GM12878 (cell line): ENCODE measurements around the gene BMP8B. TPM values are rescaled to one million over a fixed set of nuclear protein-coding genes. Genes with fewer than 3 reads are reported as not detected.

Experiments
- E2F4 ChIP-seq: IDR thresholded peaks from 2 replicates; pipeline ENCODE4 v1.6.1; 2012; ENCODE audit warnings: low read depth, low read length, improper control_type of control experiment
- EP300 ChIP-seq, 2 experiments: fragments of 150-350 bp in 1 of 2; IDR thresholded peaks; 2 replicates each; pipeline ENCODE4 v1.6.1; 2011 to 2012; ENCODE audit warnings: low read depth in 2 of 2, low read length in 2 of 2, borderline replicate concordance in 1 of 2, improper control_type of control experiment in 1 of 2, inconsistent platforms in 1 of 2; ENCODE audit not compliant: control insufficient read depth in 1 of 2
- RFX5 ChIP-seq: IDR thresholded peaks from 2 replicates; pipeline ENCODE4 v1.6.1; 2011; ENCODE audit warnings: low read depth, low read length, improper control_type of control experiment
- STAT3 ChIP-seq: IDR thresholded peaks from 2 replicates; pipeline ENCODE4 v1.6.1; 2011; ENCODE audit warnings: low read depth, low read length, improper control_type of control experiment
- TCF3 ChIP-seq: IDR thresholded peaks from 2 replicates; pipeline ENCODE4 v1.6.1; 2012; ENCODE audit warnings: low read depth, mild to moderate bottlenecking, low read length, borderline replicate concordance; ENCODE audit not compliant: insufficient read depth
- ZNF622 ChIP-seq: fragments of 450-650 bp; IDR thresholded peaks from 2 replicates; pipeline ENCODE4 v1.6.1; 2017; ENCODE audit warnings: mild to moderate bottlenecking, inconsistent platforms
- ZSCAN29 ChIP-seq: fragments of 450-650 bp; IDR thresholded peaks from 2 replicates; pipeline ENCODE4 v1.6.1; 2017; ENCODE audit warnings: mild to moderate bottlenecking, moderate library complexity
- ZZZ3 ChIP-seq: IDR thresholded peaks from 2 replicates; pipeline ENCODE4 v1.6.1; 2011; ENCODE audit warnings: low read depth; ENCODE audit not compliant: control insufficient read depth, insufficient read length
- polyA plus RNA-seq, 11 experiments: library from polyadenylated mRNA; depleted of rRNA in 4 of 11; unstranded in 6 of 11; stranded (reverse) in 5 of 11; fragments of >200 nt; fragmentation: Nextera tagmentation in 4 of 11; fragmentation: Illumina TruSeq in 1 of 11; extraction: Ambion mirVana in 4 of 11; extraction: Trizol in 1 of 11; gene quantifications; 1 replicate in 1 of 11; 2 replicates in 10 of 11; pipeline versions ENCODE4 v1.2.1 to v1.2.3, GENCODE V29; 2011 to 2016; ENCODE audit warnings: inconsistent platforms in 2 of 11, missing spikeins in 2 of 11, low read depth in 1 of 11
- total RNA-seq, 4 experiments: library from RNA; depleted of rRNA in 3 of 4; stranded (reverse); fragments of >200 nt in 3 of 4; fragmentation: Illumina TruSeq in 1 of 4; extraction: Trizol in 1 of 4; gene quantifications; 2 replicates each; pipeline versions ENCODE4 v1.2.1 to v1.2.3, GENCODE V29; 2013 to 2021
- TF ChIP-seq, protein P1 (sequence below): fragments of 150-350 bp; IDR thresholded peaks from 2 replicates; pipeline ENCODE4 v1.6.1; 2016; ENCODE audit warnings: low read depth, low read length
- TF ChIP-seq, protein P2 (sequence below): fragments of 450-650 bp; IDR thresholded peaks from 2 replicates; pipeline ENCODE4 v1.6.1; 2017; ENCODE audit warnings: borderline replicate concordance
- TF ChIP-seq, protein P3 (sequence below): fragments of 450-650 bp; IDR thresholded peaks from 2 replicates; pipeline ENCODE4 v1.6.1; 2017; ENCODE audit warnings: antibody characterized with exemption, mild to moderate bottlenecking, moderate library complexity

BMP8B gene
- total and polyA plus RNA-seq, 10 of the 15 experiments (the other 5 are each of a cell fraction or from before 2014, with no cell fraction given) = 0.09 to 1.2 (median 0.52) TPM

DNA sequence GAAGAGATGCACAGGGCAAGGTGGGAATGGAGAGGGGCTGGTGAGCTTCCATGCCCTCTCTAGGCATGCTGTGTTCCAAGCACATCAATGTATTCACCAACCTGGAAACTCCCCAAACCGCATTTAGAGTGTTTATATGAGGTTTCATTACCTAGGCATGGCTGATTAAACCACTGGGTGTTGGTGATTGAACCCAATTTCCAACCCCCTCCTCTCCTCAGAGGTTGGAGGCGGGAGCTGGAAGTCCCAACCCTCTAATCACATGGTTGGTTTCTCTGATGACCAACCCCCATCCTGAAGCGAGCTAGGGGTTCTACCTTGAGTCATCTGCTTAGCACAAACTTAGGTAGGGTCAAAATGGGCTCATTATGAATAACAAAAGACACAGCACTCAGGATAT lies 52.9 kb downstream of the BMP8B start (continued):
- TF ChIP-seq, protein P1, sequence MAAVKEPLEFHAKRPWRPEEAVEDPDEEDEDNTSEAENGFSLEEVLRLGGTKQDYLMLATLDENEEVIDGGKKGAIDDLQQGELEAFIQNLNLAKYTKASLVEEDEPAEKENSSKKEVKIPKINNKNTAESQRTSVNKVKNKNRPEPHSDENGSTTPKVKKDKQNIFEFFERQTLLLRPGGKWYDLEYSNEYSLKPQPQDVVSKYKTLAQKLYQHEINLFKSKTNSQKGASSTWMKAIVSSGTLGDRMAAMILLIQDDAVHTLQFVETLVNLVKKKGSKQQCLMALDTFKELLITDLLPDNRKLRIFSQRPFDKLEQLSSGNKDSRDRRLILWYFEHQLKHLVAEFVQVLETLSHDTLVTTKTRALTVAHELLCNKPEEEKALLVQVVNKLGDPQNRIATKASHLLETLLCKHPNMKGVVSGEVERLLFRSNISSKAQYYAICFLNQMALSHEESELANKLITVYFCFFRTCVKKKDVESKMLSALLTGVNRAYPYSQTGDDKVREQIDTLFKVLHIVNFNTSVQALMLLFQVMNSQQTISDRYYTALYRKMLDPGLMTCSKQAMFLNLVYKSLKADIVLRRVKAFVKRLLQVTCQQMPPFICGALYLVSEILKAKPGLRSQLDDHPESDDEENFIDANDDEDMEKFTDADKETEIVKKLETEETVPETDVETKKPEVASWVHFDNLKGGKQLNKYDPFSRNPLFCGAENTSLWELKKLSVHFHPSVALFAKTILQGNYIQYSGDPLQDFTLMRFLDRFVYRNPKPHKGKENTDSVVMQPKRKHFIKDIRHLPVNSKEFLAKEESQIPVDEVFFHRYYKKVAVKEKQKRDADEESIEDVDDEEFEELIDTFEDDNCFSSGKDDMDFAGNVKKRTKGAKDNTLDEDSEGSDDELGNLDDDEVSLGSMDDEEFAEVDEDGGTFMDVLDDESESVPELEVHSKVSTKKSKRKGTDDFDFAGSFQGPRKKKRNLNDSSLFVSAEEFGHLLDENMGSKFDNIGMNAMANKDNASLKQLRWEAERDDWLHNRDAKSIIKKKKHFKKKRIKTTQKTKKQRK = no peak
- TF ChIP-seq, protein P2, sequence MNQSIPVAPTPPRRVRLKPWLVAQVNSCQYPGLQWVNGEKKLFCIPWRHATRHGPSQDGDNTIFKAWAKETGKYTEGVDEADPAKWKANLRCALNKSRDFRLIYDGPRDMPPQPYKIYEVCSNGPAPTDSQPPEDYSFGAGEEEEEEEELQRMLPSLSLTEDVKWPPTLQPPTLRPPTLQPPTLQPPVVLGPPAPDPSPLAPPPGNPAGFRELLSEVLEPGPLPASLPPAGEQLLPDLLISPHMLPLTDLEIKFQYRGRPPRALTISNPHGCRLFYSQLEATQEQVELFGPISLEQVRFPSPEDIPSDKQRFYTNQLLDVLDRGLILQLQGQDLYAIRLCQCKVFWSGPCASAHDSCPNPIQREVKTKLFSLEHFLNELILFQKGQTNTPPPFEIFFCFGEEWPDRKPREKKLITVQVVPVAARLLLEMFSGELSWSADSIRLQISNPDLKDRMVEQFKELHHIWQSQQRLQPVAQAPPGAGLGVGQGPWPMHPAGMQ = no peak
- TF ChIP-seq TCF3 (no peak), E2F4 (no peak), ZNF622 (no peak), ZZZ3 (no peak), EP300 (IDR thresholded peaks at IDR 0.05; ENCODE audit: borderline replicate concordance in 1 of 2, control insufficient read depth in 1 of 2, low read depth in 2 of 2, low read length in 2 of 2) (no peak), RFX5 (no peak), ZSCAN29 (no peak), STAT3 (no peak)
- TF ChIP-seq, protein P3, sequence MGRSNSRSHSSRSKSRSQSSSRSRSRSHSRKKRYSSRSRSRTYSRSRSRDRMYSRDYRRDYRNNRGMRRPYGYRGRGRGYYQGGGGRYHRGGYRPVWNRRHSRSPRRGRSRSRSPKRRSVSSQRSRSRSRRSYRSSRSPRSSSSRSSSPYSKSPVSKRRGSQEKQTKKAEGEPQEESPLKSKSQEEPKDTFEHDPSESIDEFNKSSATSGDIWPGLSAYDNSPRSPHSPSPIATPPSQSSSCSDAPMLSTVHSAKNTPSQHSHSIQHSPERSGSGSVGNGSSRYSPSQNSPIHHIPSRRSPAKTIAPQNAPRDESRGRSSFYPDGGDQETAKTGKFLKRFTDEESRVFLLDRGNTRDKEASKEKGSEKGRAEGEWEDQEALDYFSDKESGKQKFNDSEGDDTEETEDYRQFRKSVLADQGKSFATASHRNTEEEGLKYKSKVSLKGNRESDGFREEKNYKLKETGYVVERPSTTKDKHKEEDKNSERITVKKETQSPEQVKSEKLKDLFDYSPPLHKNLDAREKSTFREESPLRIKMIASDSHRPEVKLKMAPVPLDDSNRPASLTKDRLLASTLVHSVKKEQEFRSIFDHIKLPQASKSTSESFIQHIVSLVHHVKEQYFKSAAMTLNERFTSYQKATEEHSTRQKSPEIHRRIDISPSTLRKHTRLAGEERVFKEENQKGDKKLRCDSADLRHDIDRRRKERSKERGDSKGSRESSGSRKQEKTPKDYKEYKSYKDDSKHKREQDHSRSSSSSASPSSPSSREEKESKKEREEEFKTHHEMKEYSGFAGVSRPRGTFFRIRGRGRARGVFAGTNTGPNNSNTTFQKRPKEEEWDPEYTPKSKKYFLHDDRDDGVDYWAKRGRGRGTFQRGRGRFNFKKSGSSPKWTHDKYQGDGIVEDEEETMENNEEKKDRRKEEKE = no peak
